Activated CD4-positive, alpha-beta T cell treated with anti-CD3 and anti-CD28 coated beads for 1 hour (primary cell): ENCODE data around the gene ULBP1.
"Not testable (repeated sequence)": the region's sequence is repeated elsewhere in the genome, so short reads cannot be mapped to it uniquely, and the experiment has no call there.

Experiments used
- DNase-seq: peaks from one replicate; pipeline ENCODE4 v3.0.0-alpha.2; 2020

ULBP1 gene

DNA sequence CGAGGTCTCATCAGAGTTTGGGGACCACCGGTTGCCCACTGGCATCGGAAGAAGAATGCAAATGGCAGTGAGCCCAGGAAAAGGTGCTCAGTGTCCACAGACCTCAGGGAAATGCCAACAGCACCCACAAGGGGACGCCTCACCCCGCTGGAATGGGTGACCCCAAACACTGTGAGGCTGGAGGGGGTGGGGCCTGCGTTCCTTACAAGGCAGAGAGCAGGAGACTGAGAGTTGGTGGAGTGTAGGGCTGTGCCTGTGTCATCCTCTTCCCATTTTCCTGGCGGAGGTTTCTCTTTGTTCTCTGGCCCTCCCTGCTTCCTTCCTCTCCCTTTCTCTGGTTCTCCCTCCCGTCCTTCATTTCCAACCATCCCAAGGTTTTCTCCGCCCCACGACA is 9.8 kb upstream of the ULBP1 start:
- DNase-seq: not testable (repeated sequence)

DNA sequence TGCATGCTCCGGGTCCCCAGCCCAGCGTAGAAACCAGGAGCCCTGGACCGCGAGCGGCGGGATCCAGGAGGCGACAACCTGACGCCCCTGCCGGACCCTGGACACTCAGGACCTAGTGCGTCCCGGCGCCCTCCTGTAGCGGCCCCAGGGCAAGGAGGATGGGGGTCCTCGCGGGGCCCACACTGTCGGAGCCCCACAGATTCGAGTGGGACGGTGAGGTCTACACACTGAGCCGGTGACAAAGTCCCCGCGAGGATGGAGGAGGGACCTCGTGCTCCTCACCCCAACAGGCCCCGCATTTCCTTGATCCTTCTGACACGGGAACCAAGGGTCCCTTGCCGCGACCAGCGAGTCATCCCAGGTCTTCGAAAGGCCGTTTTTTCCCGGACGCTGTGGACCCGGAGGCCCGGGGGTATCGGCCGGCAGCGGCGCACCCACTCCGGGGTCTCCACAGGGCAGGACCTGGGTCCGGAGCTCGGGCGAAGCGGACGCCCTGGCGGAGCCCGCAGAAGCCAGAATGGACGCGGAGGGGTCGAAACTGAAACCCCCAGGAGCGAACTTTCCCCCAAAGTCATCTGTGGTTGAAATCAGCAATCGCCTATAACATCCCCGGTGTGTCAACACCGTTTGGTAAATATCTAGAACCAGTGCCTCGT is 9.3 kb upstream of the ULBP1 start:
- DNase-seq: not testable (repeated sequence)

DNA sequence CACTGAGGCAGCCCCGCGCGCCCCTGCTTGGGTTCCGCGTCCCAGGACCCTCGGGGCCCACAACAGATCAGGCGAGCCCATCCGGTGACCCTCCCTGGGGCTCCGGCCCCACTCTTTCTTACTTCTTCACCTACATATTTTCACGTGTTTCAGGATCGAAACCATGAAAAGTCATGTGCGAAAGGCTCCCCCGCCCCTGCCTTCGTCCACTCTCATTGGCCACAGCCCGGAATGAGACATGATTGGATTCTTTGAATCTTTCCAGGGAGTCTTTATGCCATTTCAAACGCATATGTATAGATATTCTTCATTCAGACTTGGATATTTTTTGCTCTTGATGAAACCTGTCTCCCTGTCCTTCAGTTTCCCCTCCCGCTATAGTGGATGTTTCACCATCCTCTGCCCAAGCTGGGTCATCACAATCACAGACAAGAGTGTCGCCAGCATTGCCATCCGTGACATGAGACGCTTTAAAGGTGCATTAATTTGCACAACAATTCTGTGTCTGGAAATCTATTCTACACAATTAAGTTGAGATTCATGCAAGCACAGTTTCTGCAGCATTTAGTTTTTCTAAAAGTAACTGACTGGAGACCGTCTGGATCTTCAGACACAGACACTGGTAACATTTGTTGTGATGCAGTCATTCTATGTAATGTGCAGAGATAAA is 8.6 kb upstream of the ULBP1 start:
- not testable (repeated sequence) for DNase-seq

DNA sequence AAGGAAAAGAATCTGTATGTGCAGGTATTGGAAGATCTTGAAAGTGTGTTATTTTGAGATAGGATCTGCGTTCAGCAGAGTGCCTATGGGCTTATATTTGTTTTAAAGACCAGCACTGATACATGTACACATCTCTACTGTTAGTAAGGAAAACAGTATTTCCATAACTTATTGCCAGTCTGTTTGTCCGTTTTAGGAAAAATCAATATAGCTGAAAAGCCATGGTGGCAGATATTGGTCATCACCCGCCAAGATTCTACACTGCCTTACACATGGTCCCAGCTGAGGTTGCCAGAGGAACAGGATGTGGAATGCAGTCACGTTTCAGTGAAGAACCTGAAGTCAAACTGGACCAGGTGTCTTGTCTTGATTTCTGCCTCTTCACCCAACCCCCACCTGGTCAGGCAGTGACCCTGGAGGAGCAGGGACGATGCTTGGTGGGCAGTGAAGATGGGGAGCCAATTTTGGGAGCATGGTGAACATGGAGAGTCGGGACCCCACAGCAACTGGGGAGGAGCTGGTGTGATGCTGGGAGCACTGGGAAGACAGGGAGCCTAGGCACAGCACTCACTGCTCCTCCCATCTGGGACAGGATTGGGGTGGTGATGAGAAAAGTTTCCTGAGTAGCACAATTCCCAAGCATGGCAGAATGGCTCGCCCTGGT is 8.0 kb upstream of the ULBP1 start:
- not testable (repeated sequence) for DNase-seq

DNA sequence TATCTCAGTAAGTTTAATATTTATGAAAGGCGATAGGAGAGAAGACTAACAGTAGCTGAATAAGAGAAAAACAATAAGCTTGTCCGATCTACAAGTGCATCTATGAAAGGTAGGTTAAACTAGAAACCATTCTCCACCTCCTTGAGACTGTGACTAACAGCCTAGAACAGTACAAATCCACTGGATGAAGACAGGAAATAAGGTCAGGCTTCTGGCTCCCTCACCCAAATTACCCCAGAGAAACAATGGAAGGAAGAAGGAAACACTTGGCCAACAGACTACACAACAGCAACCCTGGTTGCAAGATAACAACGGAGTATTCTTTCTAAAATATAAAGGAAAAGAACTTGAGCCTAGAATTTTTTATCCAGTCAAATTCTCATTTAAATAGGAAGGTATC is 5.6 kb upstream of the ULBP1 start:
- not testable (repeated sequence) for DNase-seq

DNA sequence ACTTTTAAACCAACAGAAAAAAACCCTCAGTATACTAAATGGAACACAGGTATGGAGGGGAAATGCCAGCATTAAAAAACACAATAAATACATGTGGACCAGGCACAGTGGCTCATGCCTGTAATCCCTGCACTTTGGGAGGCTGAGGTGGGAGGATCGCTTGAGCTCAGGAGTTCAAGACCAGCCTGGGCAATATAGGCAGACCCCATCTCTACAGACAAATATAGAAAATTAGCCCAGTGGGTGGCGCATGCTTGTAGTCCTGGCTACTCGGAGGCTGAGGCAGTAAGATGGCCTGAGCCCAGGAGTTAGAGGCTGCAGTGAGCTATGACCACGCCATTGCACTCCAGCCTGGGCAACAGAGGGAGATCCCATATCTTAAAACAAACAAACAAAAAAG is 3.9 kb upstream of the ULBP1 start:
- DNase-seq: not testable (repeated sequence)

DNA sequence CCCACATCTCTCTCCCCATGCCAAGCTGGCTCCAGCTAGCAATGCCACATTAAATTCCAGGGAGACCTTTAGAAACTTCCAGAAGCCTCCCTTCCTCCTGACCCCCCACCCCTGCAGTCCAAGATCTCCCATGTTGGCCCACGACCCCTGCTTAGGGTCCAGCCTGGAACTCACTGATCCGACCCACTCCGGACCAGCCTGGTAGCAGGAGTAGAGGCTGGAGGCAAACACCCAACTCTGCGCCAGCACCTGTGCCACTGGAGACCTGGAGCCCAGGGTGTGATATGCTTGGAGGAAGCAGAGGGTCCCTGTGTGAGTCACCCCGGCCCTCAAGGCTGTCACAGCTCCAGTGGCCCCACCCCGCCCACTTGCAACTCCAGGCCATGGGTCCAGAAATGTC is 3.3 kb upstream of the ULBP1 start:
- DNase-seq: no peak

DNA sequence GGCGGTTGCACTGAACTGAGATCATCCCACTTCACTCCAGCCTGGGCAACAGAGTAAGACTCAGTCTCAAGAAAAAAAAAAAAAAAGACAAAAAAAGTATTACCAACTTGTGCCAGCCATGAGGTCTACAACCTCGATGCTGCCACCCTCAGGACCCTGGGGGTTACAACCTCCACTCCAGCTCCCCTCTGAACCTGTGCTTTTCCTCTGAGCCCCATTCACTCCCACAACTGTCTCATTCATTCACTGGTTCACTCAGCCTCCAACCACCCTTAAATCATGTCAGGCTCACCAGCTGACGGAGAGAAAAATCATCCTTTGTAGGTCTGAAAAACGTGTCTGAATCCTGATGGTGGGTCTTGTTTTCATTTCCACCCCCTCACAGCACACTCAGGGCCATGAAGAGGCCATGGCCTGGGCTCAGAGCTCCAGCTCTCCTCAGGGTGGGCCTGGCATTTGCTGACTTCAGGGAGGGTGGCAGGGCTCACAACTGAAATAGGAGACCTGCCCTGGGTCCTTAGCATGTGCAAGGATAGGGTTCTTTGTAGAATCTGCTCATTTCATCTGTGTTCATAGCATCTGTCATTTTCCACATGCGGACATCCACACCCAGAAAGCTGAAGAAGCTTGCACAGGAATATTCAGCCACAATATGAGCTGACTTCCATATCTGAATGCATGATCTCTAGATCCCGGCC is 1.9 kb upstream of the ULBP1 start:
- DNase-seq: no peak

DNA sequence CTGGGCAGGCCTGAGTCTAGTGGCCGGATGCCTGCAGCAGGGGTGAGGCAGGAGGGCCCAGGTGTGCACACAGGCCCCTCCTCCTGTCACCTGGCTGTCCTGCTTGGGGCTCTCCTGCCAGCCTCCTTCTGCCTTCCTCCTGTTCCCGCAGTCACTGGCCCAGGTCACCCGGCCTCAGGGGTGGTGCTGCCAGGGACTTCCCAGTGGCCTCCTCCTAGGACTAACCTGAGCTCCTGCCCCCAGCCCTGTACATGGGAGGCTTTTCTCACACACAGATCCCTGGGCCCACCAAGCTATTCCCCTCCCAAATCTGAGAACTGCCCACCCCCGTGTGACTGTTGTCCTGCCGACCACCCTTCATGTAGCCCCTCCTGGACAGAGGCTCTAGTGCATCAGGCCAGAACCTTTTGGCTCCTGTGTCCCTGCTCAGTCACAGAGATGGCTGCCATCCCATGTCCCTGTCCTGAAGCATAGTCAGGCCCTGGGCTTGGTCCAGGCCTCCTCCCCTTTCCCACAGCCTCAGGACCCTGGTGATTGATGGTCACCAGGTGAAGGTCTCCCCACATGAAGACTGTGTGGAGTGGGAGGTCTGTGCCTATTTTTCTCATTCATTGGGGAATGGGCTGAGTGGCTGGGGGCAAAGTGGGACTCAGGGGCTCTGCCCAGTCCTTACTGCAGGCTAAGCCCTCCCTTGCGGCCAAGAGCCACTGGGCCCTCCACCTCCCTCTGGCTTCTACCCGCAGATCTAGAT is 1.1 kb upstream of the ULBP1 start:
- DNase-seq: no peak

DNA sequence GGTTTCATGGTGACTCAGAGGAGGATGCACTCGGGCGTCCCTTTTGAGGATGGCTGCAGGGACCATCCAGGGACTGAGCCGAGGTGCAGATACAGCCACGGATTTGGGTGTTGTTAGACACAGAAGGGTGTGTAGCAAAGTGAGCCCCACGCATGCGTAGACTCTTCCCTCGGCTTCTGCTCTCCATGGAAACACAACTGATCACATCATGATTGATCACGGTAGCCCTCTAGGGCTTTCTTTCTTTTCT is 606 bp upstream of the ULBP1 start:
- no peak for DNase-seq

DNA sequence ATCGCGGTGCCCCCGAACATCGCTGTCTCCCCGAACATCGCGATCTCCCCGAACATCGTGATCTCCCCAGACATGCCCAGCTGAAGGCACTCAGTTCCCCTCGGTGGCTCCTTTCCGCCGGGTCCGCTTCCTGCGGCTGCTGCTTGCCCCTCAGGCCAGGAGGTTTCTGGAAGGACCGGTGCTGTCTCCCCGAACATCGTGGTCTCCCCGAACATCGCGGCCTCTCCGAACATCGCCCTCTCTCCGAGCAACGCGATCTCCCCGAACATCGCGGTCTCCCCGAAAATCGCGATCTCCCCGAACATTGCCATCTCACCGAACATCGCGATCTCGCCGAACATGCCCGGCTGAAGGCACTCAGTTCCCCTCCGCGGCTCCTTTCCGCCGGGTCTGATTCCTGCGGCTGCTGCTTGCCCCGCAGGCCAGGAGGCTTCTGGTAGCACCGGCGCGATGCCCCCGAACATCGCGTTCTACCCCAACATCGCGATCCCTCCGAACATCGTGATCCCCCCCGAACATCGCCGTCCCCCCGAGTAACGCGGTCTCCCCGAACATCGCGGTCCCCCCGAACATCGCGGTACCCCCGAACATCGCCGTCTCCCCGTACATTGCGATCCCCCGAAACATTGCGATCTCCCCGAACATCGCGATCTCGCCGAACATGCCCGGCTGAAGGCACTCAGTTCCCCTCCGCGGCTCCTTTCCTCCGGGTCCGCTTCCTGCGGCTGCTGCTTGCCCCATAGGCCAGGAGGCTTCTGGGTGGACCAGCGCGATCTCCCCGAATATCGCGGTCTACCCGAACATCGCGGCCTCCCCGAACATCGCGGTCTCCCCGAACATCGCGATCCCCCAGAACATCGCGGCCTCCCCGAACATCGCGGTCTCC is 808 bp downstream of the ULBP1 start:
- DNase-seq: no peak

DNA sequence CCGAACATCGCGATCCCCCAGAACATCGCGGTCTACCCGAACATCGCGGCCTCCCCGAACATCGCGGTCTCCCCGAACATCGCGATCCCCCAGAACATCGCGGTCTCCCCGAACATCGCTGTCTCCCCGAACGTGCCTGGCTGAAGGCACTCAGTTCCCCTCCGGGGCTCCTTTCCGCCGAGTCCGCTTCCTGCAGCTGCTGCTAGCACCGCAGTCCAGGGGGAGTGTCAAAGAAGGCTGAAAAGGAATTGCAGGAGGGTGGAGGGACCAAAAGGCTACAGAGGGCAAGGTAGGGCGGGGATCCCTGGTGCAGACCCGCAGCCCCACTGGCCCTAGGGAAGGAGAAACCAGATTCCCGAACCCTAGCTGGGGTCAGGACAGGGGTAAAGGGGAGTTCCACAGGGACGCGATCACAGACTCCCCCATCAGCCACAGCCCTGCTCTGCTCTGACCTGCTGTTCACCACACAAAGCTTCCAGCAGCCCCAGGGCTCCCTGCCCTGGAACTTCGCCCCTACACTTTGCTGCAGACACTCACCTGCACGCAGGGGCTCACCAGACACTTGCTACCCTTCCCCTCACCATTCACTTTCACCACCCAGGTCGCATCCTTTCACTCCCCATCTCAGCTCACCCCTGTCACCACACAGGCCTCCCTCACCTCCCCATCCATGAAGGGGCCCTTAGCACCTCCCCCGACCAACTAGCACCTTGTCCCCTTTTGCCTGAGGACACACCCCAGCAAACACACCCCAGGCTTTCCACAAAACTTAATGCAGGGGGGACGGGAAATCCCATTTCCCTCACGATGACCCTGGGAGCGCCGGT is 1.7 kb downstream of the ULBP1 start:
- DNase-seq: no peak

DNA sequence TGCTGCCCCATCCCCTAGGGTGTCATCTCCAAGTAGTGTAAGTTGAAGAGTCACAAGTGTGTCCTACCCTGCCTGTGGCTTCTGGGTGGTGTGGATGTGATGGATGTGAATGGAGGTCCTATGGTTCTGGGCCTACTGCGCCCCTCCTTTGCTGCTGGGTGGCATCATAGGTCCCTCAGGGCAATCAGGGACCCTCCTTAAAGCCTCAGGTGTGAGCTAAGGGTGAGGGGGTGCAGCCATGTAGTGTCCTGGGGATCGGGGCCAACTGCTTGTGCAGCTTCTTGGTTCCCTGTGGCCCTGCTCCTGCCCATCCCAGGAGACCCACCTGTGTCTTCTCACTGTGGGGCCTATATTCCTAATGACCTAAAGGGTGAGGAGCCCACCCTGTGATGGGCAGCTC is 2.6 kb downstream of the ULBP1 start:
- not testable (repeated sequence) for DNase-seq

DNA sequence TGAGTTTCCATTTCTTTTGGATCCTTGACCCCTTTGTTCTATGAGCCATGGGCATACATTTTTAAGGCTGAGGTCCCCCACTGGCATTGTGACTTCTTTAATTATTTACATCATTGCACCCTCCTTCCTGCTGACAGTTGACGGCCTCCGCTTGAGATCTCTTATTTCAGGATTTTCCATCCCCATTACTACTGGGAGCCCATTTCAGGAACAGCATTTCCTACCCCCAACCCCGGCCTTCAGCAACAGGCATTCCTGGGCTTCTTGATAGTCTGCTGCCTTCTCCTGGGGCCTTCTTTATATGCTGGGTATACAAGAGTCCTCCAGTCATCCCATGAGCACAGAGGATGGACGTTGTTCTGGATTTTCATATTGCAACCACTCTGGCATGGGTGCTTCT is 3.8 kb downstream of the ULBP1 start:
- DNase-seq: no peak

DNA sequence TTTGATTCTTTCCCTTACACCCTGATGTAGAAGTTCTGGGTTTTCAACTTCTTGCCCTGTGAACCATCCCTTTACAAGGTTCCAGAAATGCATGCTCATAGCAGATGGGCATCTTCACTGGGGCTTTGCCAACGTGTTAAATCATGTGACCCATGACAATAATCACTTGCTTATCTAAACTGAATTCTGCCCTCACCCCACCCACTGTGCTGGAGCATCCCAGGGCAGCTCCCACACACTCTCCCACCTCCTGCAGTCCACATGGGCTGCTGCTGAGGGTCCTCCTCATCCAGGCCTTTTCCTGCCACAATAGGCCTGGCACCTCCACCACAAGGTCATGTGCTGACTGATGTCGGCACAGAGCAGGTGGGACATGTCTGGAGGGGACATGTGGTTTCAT is 4.3 kb downstream of the ULBP1 start:
- DNase-seq: not testable (repeated sequence)

DNA sequence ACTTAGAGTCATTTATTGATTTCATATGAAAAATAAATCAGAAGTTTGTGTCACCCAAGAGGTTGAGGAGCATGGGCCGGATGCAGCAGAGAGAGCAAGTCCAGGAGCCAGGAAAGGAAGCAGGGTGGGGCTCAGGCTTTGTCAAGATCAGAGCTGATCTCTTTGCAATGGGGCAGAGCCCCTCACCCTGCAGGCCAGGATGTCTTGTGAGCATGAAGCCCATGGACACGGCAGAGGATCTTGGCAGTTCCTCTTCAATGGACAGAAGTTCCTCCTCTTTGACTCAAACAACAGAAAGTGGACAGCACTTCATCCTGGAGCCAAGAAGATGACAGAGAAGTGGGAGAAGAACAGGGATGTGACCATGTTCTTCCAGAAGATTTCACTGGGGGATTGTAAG is 5.2 kb downstream of the ULBP1 start:
- not testable (repeated sequence) for DNase-seq

DNA sequence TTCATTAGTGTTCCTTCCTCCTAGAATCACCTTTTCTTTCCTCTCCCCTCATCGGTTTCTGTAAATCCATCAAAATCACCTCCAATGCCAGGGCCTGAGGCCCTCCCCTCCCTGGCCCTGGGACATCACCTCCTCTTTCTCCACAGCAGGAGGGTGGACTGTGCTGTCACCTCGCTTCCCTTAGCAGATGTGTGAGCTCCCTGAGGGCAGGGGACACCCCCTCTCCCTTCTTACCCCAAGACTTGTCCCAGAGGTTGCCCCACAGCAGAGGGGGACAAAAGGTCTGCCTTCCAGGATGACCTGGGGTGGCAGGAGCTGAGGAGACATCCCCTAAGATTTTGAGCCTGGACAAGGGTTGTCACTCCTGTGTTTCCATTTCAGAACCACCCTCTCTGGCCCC is 5.9 kb downstream of the ULBP1 start:
- DNase-seq: no peak

DNA sequence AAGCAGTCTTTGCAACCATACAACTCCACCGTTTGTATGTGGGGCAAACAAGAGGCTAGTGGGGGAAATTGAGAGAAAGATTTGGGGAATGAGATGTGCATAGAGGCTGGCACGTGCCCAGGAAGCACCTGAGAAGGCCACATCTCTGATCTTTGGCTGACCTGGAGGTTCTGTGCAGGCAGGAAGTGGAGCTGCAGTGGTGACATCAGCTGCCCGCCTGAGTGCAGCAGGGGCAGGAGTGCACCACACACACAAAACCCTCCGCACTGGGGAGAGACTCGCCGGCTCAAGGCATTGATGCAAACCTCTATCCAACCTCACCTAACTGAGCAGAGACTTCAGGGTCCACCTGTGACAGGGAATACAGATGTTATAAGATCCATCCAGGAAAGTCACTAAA is 10.7 kb downstream of the ULBP1 start:
- DNase-seq: not testable (repeated sequence)

DNA sequence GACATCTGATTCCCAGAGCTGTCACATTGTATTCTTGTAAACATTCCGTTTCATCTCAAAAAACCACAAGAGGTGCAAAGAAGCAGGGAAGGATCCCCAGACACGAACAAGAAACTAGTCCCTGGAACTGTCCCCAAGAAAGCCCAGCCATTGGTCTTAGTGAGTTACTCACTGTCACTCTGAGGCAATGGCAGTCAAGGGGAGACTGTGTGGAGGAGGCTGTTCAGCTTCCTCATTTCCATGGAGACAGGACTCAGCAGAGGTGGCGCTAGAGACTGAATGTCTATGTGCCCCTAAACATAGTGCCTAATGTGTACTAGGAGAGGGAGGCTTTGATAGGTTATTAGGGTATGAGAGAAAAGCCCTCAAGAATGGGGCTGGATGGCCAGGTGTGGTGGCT is 11.1 kb downstream of the ULBP1 start:
- no peak for DNase-seq

DNA sequence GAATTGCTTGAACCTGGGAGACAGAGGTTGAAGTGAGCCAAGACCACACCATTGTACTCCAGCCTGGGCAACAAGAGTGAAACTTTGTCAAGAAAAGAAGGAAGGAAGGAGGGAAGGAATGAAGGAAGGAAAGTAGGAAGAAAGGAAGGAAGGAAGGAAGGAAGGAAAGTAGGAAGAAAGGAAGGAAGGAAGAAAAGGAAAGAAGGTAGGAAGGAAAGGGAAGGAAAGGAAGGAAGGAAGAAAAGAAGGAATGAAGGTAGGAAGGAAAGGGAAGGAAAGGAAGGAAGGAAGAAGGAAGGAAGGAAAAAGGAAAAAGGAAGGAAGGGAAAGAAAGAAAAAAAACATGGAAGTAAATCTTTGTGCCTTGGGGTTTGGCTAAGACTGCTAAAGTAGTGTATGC is 11.7 kb downstream of the ULBP1 start:
- DNase-seq: no peak

DNA sequence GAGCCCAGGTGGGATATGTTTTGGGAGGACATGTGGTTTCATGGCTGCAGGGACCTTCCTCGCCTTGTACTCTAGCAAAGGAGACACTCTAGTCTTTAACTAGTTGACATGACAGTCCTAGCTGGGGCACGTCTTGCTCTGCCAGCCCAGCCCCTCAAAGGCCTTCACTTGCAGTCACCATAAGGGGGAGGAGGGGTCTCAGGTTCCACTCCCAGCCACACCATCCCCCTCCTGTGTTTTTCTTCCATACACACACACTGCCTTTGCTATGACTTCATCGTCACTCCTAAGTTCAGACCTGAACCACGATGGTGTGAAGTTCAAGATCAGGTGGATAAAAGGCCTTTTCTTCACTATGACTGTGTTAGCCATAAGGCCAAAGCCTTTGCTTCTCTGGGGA is 13.5 kb downstream of the ULBP1 start:
- no peak for DNase-seq
